ENCODE data around the gene STAG3.
"Not testable (repeated sequence)": the region's sequence is repeated elsewhere in the genome, so short reads cannot be mapped to it uniquely, and the experiment has no call there.

The STAG3 gene

GRCh38 chr7:100173806-100174495 lies 3.8 kb upstream of the STAG3 start:
- no peak for DNase-seq

GRCh38 chr7:100174582-100174981 lies 3.1 kb upstream of the STAG3 start:
- no peak for DNase-seq

- DNase-seq = no peak
Measured at GRCh38 chr7:100175296-100175935, 2.3 kb upstream of the STAG3 start.

- peak; percentile 11 for DNase-seq
Measured at GRCh38 chr7:100176096-100177044, 1.3 kb upstream of the STAG3 start.

- not testable (repeated sequence) for DNase-seq
Measured at GRCh38 chr7:100180084-100180483, 2.4 kb downstream of the STAG3 start.

GRCh38 chr7:100182616-100183015 lies 4.9 kb downstream of the STAG3 start:
- not testable (repeated sequence) for DNase-seq

- not testable (repeated sequence) for DNase-seq
Measured at GRCh38 chr7:100183090-100183489, 5.4 kb downstream of the STAG3 start.

- peak; percentile 15 for DNase-seq
Measured at GRCh38 chr7:100185726-100186125, 8.0 kb downstream of the STAG3 start.

- DNase-seq = no peak
Measured at GRCh38 chr7:100189061-100189460, 11.3 kb downstream of the STAG3 start.

- DNase-seq = peak; percentile 43
Measured at GRCh38 chr7:100190048-100190711, 12.5 kb downstream of the STAG3 start.

- DNase-seq = no peak
Measured at GRCh38 chr7:100191775-100192174, 14.1 kb downstream of the STAG3 start.

GRCh38 chr7:100192281-100192862 lies 14.7 kb downstream of the STAG3 start:
- not testable (repeated sequence) for DNase-seq

- DNase-seq = no peak
Measured at GRCh38 chr7:100192969-100193368, 15.3 kb downstream of the STAG3 start.

- no peak for DNase-seq
Measured at GRCh38 chr7:100195222-100195621, 17.5 kb downstream of the STAG3 start.

- not testable (repeated sequence) for DNase-seq
Measured at GRCh38 chr7:100195901-100196322, 18.2 kb downstream of the STAG3 start.

GRCh38 chr7:100198266-100198665 lies 20.5 kb downstream of the STAG3 start:
- no peak for DNase-seq

GRCh38 chr7:100200693-100201092 lies 23.0 kb downstream of the STAG3 start:
- no peak for DNase-seq

GRCh38 chr7:100204454-100204853 lies 26.7 kb downstream of the STAG3 start:
- no peak for DNase-seq

- DNase-seq = no peak
Measured at GRCh38 chr7:100208911-100209408, 31.2 kb downstream of the STAG3 start.

- no peak for DNase-seq
Measured at GRCh38 chr7:100209493-100209892, 31.8 kb downstream of the STAG3 start.

- DNase-seq = no peak
Measured at GRCh38 chr7:100210805-100211204, 33.1 kb downstream of the STAG3 start.

GRCh38 chr7:100211342-100211780 lies 33.6 kb downstream of the STAG3 start:
- no peak for DNase-seq

Data from NCI-H69 (cell line).